Middle frontal gyrus (tissue), 1 donor: ENCODE measurements around the gene ALG3.
"Not testable (repeated sequence)": the region's sequence is repeated elsewhere in the genome, so short reads cannot be mapped to it uniquely, and the experiment has no call there.

ENCODE experiments used
- DNase-seq: peaks from one replicate; pipeline ENCODE4 v3.0.0-alpha.2; 2015; ENCODE audit warnings: low spot score; ENCODE audit errors: extremely low spot score

Gene ALG3

DNA sequence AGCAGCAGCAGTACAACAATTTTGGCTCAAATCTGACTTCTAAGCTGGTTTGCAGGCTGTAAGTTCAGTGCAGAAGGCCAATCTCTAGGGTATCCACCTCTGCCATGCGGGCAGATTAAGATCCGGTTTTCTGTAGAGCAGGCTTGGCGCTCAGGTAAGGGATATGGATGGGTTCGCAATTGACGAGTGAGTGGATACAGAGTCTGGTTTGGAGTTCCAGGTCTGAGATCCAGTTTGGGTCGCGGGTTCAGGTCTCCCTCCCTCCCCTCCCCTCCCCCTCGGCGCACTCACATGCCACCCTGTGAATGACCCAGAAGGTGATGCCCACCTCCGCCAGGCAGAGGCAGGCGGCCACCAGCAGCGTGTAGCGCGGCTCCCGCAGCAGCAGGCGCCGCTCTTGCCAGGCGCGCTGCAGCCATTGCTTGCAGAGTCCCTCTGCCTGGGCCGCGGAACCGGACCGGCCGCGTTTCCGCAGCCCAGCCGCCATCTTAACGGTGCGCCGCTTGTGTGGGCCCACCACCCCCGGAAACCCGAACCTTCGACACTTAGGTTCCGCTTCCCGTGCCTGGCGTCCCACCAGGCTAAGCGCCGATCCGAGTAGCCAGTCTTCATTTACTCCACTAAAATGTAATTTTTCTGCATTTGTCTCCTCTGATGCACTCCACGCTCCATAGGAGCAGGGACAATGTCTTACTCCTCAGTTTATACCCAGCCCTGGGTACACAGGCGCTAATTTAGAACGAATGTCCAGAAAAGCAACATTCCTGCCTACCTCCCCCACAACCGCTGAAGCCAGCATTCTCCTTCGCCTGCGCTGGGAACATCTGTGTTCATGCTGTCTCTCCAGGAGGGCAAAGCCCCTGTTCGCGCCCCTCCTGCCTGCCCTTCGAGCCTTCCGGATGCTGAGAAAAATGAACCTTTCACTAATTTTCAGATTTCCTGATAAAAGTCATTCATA lies at the start of gene ALG3:
Gene ALG3 (minus strand): TSS at position 509 of the 958 bp plus-strand sequence. CDS start 22 bp downstream, at position 487.
- peak; percentile 71 for DNase-seq

GRCh38 chr3:184296616-184297015 lies 47.9 kb upstream of the ALG3 start:
- DNase-seq = no peak

DNA sequence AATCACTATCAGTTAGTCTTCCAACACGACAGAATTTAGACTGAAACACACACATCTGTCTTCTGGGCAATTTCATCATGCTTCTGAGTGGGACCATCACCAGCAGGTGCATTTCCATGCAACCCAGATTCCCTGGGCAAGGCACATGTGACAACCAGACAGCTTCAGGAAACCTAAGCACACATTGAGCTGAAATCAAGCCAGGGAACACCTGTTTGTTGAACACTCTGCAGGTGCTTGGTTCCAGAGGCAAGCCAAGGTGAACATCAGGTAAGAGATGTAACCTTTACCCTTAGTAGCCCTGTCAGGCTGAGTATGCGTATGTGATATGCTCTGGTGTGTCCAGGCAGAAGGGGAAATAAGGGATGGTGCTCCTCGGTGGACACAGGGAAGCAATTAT lies 47.0 kb upstream of the ALG3 start:
- DNase-seq = no peak

DNA sequence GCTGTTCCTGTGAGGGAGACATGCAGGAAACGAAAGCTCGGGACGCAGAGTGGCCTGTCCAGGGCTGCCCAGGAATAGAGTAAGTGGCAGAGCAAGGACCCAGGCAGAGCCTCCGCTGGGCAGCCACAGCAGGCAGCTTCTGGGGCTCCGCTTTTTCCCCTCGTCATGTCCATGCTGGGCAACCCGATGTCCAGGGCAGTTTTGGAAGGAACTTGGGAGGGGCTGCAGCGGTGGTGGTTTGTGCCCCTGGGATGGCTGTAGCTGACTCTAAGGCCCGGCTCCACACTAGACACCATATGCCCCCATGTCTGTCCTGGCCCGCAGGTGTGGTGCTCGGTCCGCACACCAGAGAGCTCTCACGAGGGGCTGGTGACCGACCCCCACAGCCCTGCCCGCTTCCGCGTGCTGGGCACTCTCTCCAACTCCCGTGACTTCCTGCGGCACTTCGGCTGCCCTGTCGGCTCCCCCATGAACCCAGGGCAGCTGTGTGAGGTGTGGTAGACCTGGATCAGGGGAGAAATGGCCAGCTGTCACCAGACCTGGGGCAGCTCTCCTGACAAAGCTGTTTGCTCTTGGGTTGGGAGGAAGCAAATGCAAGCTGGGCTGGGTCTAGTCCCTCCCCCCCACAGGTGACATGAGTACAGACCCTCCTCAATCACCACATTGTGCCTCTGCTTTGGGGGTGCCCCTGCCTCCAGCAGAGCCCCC lies 43.1 kb upstream of the ALG3 start:
- no peak for DNase-seq

DNA sequence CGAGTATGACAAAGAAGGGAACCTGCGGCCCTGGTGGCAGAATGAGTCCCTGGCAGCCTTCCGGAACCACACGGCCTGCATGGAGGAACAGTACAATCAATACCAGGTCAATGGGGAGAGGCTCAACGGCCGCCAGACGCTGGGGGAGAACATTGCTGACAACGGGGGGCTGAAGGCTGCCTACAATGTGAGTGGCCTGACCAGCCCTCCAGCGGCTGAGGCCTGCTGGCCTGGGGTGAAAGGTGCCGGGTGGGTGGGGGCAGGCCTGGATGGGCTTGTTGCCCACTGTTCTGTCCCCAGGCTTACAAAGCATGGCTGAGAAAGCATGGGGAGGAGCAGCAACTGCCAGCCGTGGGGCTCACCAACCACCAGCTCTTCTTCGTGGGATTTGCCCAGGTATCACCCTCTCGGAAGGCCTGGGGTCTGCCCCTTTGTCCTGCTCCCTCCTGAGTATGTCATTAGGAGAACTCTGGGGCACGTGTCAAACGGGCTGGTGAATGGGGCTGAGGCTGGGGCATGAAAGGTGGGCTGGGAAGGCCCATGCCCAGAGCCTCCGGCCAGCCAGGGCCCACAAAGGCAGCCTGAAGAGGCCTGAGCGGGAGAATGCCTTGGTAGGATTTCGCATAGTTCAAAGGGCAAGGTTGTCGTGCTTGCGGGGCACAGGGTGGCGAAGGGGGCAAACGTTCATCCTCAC lies 42.4 kb upstream of the ALG3 start:
- DNase-seq = no peak

DNA sequence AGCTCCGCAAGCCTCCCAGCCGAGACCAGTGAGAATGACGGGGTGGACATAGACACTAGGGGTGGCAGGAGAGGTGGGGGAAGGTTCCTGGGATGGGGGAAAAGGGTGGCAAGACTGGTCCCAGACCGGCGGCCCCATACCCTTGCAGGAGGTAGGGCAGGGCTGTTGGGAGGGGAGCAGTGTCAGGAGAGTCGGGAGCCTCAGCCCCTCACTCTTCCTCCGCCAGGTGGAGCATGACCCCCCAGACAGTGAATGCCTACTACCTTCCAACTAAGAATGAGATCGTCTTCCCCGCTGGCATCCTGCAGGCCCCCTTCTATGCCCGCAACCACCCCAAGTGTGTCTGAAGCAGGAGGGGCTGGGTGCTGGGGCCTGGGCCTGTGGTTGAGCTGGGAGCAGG lies 41.6 kb upstream of the ALG3 start:
- DNase-seq = no peak

DNA sequence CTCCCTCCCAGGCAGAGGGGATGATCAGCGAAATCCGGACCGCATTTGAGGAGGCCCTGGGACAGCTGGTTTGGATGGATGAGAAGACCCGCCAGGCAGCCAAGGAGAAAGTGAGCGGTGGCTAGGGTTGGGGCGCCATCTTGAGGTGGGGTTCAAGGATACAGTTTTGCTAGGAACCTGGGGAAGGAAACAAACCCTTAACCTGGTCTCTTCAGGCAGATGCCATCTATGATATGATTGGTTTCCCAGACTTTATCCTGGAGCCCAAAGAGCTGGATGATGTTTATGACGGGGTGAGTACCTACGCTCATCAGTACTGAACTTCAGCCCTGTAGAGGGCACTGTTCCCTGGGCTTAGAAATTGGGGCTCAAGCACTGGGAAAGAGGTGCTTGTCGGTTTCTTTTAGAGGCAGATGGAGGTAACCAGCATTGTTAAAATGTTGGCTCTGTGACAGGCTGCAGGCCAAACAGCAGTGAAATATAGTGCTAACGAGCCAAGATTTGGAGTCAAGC lies 40.7 kb upstream of the ALG3 start:
- no peak for DNase-seq

DNA sequence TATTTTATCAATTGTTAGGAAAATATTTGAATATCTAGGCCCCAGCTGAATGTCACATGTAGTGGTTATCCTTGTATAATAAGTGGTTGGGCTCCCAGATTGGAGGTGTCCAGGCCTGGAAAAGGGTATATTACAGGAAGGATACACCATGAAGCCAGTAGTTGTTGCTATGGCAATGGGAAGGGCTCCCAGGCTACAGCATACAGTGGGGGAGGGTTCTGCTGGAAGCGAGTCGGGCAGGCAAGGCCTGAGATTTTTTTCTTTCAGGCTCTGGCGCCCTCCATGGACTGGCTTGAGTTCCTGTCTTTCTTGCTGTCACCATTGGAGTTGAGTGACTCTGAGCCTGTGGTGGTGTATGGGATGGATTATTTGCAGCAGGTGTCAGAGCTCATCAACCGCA lies 35.9 kb upstream of the ALG3 start:
- DNase-seq = peak; percentile 56

DNA sequence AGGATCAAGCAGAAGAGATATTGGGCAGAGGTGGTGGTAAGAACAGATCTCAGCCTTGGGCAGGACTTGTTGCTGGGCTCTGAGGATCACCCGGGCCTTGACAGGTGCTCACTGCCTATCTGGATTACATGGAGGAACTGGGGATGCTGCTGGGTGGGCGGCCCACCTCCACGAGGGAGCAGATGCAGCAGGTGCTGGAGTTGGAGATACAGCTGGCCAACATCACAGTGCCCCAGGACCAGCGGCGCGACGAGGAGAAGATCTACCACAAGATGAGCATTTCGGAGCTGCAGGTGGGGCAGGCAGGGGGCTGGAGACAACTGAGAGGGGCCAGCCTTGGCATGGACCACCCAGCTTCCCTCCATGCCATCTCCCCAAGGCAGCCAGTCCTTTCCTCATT lies 34.9 kb upstream of the ALG3 start:
- no peak for DNase-seq

DNA sequence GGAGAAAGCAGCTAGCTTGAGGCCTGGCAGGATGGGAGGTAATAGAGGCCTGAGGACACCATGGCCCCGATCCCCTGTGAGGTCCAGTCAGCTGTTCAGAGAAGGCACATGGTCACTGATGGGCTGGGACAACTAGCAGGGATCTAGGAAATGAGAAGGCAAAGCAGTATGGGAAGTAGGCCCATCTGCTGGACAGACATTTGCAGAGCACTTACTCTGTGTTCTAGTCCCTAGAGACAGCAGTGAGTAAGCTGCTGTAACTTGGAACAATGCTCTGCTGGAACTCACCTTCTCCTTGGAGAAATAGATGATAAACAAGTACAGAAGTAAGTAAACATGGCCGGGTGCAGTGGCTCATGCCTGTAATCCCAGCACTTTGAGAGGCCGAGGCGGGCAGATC lies 34.2 kb upstream of the ALG3 start:
- DNase-seq = no peak

- DNase-seq = no peak
Measured at GRCh38 chr3:184277366-184277765, 28.6 kb upstream of the ALG3 start.

DNA sequence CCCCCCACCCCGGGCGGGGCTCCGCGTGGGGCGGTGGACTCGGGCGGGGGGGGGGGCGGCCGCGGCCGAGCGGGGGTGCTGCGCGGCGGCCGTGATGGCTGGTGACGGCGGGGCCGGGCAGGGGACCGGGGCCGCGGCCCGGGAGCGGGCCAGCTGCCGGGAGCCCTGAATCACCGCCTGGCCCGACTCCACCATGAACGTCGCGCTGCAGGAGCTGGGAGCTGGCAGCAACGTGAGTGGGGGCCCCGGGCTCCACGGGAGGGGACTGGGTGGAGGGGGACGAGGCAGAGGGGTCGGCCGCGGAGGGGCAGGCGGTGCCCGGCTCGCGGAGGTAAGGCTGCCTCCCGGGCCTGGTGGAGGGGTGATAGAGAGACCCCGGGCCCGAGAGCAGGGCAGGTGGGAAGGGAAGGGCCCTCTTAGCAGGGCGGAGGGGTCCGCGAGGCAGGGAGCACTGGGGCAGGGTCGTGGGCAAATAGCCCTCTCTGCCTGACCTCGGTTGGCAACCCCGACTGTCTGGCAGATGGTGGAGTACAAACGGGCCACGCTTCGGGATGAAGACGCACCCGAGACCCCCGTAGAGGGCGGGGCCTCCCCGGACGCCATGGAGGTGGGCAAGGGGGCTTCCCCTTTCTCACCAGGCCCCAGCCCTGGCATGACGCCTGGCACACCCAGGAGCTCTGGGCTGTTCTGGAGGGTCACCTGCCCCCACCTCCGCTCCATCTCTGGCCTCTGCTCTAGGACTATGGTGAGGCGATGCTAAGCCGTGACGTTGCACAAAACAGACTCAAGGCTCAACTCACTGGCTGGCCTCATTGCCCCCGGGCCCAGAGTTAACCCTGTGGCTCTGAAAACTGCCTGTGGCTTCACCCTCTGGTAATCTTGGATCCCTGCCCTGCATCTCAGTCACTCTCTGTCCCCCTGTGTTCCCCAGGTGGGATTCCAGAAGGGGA lies 27.5 kb upstream of the ALG3 start, which contains the start of gene ECE2:
Gene ECE2 (plus strand): TSS at position 62 of the 950 bp plus-strand sequence. CDS start 132 bp downstream, at position 194.
- no peak for DNase-seq

- no peak for DNase-seq
Measured at GRCh38 chr3:184275381-184275701, 26.6 kb upstream of the ALG3 start.

DNA sequence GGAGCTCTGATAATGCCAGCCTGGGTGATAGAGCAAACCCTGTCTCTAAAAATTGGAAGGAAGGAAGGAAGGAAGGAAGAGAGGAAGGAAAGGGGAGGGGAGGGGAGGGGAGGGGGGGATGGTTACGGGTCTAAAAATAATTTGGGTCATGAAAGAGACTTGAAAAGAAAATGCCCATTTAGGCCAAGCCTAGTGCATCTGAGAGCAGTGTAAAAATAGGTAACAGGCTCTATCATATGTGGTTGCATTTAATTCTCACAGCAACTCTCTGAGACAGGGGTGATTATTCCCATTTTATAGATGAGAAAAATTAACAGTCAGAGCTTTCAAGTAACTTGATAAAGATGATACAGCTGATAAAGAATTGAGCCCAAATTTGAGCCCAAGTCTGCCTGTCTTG lies 23.5 kb upstream of the ALG3 start:
- no peak for DNase-seq

DNA sequence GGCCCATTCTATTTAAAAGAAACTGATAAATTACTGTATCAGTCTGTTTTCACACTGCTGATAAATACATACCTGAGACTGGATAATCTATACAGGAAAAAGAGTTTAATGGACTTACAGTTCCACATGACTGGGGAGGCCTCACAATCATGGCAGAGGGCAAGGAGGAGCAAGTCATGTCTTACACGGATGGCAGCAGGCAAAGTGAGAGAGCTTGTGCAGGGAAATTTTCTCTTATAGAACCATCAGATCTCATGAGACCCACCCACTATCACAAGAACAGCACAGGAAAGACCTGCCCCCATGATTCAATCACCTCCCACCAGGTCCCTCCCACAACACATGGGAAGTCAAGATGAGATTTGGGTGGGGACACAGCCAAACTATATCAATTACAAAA lies 18.5 kb upstream of the ALG3 start:
- DNase-seq = not testable (repeated sequence)

- DNase-seq = no peak
Measured at GRCh38 chr3:184262764-184263179, 14.0 kb upstream of the ALG3 start.

- no peak for DNase-seq
Measured at GRCh38 chr3:184261854-184262763, 13.3 kb upstream of the ALG3 start.

- DNase-seq = no peak
Measured at GRCh38 chr3:184261270-184261853, 12.6 kb upstream of the ALG3 start, which contains the start of gene CAMK2N2. Gene CAMK2N2 (minus strand): TSS chr3:184261553. CDS start chr3:184261285, 268 bp downstream.

- no peak for DNase-seq
Measured at GRCh38 chr3:184260724-184261269, 12.0 kb upstream of the ALG3 start.
